HepG2 (cell line): Measurements from ENCODE around the gene JMJD8. TPM values are rescaled to one million over a fixed set of nuclear protein-coding genes. Genes with fewer than 3 reads are reported as not detected.
A peak's percentile ranks its signal among the peaks of the same experiment; 100 is the strongest.

Experiments
- GATAD2A ChIP-seq: IDR thresholded peaks from 2 replicates; pipeline ENCODE4 v1.6.1; 2016
- IRX3 ChIP-seq: sonication (generic); formaldehyde crosslinking; IDR thresholded peaks from 2 replicates; pipeline ENCODE4 v1.8.1; 2023; ENCODE audit warnings: mild to moderate bottlenecking, low read depth, missing genetic modification reagents, borderline replicate concordance
- SIN3B ChIP-seq: fragments of 150-350 bp; IDR thresholded peaks from 2 replicates; pipeline ENCODE4 v1.6.1; 2014; ENCODE audit warnings: low read length
- SIX4 ChIP-seq: sonication (generic); formaldehyde crosslinking; IDR thresholded peaks from 2 replicates; pipeline ENCODE4 v1.4.0; 2020; ENCODE audit warnings: missing genetic modification reagents
- ZNF253 ChIP-seq: sonication (generic); formaldehyde crosslinking; IDR thresholded peaks from 2 replicates; pipeline ENCODE4 v1.8.0; 2022; ENCODE audit warnings: mild to moderate bottlenecking, missing genetic modification reagents, borderline replicate concordance
- ZNF34 ChIP-seq: sonication (generic); formaldehyde crosslinking; IDR thresholded peaks from 2 replicates; pipeline ENCODE4 v1.4.0; 2020; ENCODE audit warnings: mild to moderate bottlenecking, missing genetic modification reagents, borderline replicate concordance
- ZNF768 ChIP-seq: sonication (generic); formaldehyde crosslinking; IDR thresholded peaks from 2 replicates; pipeline ENCODE4 v1.4.0; 2020; ENCODE audit warnings: missing genetic modification reagents
- ZNF772 ChIP-seq: sonication (generic); formaldehyde crosslinking; IDR thresholded peaks from 2 replicates; pipeline ENCODE4 v1.5.0; 2020; ENCODE audit warnings: mild to moderate bottlenecking, missing genetic modification reagents
- polyA plus RNA-seq, 8 experiments: library from polyadenylated mRNA; depleted of rRNA in 3 of 8; stranded (reverse) in 7 of 8; unstranded in 1 of 8; fragments of >200 nt; fragmentation: Illumina TruSeq in 4 of 8; extraction: Trizol in 4 of 8; gene quantifications; 2 replicates each; pipeline versions ENCODE4 v1.2.1 to v1.2.3, GENCODE V29; 2011 to 2016; ENCODE audit warnings: low read depth in 4 of 8, missing spikeins in 1 of 8, mixed read lengths in 1 of 8; ENCODE audit not compliant: insufficient read depth in 1 of 8
- total RNA-seq, 5 experiments: library from RNA; depleted of rRNA; stranded (reverse); fragments of >200 nt; fragmentation: Illumina TruSeq; extraction: Trizol; gene quantifications; 2 replicates each; pipeline ENCODE4 v1.2.3, GENCODE V29; 2016; ENCODE audit warnings: low read depth in 1 of 5
- TF ChIP-seq, protein P1 (sequence below): IDR thresholded peaks from 2 replicates; pipeline ENCODE4 v1.4.0; 2020; ENCODE audit warnings: mild to moderate bottlenecking, missing genetic modification reagents
- TF ChIP-seq, protein P2 (sequence below): sonication (generic); formaldehyde crosslinking; IDR thresholded peaks from one replicate; pipeline ENCODE4 v1.5.1; 2020; ENCODE audit warnings: mild to moderate bottlenecking, missing genetic modification reagents; ENCODE audit errors: not compliant biosample characterization
- TF ChIP-seq, protein P3 (sequence below): sonication (generic); formaldehyde crosslinking; IDR thresholded peaks from 2 replicates; pipeline ENCODE4 v1.4.0; 2020; ENCODE audit warnings: missing genetic modification reagents, borderline replicate concordance

Gene JMJD8
- total and polyA plus RNA-seq, 2 of the 13 experiments (the other 11 are each of a cell fraction or from before 2014, with no cell fraction given): 2.6 to 11.8 TPM

DNA sequence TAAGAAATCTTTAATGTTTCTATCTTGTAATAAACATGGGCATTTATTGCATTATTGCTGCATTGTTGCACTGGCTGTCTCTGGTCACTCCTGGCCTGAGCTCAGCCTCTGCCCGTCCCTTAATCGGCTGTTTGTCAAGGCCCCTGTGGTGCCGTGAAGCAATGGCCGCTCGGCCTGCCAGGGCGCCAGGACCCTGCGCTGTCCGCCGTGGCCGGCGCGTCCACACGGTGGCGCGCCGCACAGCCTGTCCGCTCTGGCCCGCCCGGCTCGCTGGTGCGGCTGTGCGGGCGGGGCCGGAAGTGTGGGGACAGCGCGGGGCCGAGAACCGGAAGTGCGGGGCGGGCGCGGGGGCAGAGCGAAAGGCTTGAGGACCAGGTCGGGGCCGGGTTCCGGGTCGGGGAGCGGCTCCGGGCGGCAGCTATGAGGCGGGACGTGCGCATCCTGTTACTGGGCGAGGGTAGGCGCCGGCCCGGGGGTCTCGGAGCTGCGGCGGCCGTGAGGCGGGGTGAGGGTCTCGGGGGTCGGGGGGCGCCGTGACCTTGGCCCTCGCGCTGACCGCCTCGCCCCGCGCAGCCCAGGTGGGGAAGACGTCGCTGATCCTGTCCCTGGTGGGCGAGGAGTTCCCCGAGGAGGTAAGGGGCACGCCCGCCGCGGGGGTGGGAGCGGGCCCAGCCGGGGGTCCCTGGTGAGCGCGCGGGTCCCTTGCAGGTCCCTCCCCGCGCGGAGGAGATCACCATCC is 16.2 kb downstream of the JMJD8 start, which contains the start of gene RHOT2 (continued):
- TF ChIP-seq, protein P1, sequence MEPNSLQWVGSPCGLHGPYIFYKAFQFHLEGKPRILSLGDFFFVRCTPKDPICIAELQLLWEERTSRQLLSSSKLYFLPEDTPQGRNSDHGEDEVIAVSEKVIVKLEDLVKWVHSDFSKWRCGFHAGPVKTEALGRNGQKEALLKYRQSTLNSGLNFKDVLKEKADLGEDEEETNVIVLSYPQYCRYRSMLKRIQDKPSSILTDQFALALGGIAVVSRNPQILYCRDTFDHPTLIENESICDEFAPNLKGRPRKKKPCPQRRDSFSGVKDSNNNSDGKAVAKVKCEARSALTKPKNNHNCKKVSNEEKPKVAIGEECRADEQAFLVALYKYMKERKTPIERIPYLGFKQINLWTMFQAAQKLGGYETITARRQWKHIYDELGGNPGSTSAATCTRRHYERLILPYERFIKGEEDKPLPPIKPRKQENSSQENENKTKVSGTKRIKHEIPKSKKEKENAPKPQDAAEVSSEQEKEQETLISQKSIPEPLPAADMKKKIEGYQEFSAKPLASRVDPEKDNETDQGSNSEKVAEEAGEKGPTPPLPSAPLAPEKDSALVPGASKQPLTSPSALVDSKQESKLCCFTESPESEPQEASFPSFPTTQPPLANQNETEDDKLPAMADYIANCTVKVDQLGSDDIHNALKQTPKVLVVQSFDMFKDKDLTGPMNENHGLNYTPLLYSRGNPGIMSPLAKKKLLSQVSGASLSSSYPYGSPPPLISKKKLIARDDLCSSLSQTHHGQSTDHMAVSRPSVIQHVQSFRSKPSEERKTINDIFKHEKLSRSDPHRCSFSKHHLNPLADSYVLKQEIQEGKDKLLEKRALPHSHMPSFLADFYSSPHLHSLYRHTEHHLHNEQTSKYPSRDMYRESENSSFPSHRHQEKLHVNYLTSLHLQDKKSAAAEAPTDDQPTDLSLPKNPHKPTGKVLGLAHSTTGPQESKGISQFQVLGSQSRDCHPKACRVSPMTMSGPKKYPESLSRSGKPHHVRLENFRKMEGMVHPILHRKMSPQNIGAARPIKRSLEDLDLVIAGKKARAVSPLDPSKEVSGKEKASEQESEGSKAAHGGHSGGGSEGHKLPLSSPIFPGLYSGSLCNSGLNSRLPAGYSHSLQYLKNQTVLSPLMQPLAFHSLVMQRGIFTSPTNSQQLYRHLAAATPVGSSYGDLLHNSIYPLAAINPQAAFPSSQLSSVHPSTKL (CRISPR knock-in tag): peak; percentile 10; the same call in 1 of the 2 replicates
- peak; percentile 34; the same call in 1 of the 2 replicates for TF ChIP-seq GATAD2A (CRISPR knock-in tag)
- no peak for TF ChIP-seq IRX3 (CRISPR knock-in tag)
- TF ChIP-seq SIX4 (CRISPR knock-in tag): no peak
- no peak for TF ChIP-seq ZNF253 (CRISPR knock-in tag)
- TF ChIP-seq ZNF772 (CRISPR knock-in tag): peak; percentile 33; the same call in 1 of the 2 replicates
- peak; percentile 48; the same call in 1 of the 2 replicates for TF ChIP-seq ZNF768 (CRISPR knock-in tag)
- TF ChIP-seq, protein P2, sequence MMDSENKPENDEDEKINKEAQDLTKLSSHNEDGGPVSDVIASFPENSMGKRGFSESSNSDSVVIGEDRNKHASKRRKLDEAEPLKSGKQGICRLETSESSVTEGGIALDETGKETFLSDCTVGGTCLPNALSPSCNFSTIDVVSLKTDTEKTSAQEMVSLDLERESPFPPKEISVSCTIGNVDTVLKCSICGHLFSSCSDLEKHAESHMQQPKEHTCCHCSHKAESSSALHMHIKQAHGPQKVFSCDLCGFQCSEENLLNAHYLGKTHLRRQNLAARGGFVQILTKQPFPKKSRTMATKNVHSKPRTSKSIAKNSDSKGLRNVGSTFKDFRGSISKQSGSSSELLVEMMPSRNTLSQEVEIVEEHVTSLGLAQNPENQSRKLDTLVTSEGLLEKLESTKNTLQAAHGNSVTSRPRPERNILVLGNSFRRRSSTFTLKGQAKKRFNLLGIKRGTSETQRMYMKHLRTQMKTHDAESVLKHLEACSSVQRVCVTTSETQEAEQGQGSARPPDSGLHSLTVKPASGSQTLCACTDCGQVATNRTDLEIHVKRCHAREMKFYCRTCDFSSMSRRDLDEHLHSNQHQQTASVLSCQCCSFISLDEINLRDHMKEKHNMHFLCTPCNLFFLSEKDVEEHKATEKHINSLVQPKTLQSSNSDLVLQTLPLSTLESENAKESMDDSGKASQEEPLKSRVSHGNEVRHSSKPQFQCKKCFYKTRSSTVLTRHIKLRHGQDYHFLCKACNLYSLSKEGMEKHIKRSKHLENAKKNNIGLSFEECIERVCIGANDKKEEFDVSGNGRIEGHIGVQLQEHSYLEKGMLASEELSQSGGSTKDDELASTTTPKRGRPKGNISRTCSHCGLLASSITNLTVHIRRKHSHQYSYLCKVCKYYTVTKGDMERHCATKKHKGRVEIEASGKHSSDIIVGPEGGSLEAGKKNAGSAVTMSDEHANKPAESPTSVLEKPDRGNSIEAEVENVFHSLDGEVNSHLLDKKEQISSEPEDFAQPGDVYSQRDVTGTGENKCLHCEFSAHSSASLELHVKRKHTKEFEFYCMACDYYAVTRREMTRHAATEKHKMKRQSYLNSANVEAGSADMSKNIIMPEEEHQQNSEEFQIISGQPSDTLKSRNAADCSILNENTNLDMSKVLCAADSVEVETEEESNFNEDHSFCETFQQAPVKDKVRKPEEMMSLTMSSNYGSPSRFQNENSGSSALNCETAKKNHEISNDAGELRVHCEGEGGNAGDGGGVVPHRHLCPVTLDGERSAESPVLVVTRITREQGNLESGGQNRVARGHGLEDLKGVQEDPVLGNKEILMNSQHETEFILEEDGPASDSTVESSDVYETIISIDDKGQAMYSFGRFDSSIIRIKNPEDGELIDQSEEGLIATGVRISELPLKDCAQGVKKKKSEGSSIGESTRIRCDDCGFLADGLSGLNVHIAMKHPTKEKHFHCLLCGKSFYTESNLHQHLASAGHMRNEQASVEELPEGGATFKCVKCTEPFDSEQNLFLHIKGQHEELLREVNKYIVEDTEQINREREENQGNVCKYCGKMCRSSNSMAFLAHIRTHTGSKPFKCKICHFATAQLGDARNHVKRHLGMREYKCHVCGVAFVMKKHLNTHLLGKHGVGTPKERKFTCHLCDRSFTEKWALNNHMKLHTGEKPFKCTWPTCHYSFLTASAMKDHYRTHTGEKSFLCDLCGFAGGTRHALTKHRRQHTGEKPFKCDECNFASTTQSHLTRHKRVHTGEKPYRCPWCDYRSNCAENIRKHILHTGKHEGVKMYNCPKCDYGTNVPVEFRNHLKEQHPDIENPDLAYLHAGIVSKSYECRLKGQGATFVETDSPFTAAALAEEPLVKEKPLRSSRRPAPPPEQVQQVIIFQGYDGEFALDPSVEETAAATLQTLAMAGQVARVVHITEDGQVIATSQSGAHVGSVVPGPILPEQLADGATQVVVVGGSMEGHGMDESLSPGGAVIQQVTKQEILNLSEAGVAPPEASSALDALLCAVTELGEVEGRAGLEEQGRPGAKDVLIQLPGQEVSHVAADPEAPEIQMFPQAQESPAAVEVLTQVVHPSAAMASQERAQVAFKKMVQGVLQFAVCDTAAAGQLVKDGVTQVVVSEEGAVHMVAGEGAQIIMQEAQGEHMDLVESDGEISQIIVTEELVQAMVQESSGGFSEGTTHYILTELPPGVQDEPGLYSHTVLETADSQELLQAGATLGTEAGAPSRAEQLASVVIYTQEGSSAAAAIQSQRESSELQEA: no peak
- TF ChIP-seq, protein P3, sequence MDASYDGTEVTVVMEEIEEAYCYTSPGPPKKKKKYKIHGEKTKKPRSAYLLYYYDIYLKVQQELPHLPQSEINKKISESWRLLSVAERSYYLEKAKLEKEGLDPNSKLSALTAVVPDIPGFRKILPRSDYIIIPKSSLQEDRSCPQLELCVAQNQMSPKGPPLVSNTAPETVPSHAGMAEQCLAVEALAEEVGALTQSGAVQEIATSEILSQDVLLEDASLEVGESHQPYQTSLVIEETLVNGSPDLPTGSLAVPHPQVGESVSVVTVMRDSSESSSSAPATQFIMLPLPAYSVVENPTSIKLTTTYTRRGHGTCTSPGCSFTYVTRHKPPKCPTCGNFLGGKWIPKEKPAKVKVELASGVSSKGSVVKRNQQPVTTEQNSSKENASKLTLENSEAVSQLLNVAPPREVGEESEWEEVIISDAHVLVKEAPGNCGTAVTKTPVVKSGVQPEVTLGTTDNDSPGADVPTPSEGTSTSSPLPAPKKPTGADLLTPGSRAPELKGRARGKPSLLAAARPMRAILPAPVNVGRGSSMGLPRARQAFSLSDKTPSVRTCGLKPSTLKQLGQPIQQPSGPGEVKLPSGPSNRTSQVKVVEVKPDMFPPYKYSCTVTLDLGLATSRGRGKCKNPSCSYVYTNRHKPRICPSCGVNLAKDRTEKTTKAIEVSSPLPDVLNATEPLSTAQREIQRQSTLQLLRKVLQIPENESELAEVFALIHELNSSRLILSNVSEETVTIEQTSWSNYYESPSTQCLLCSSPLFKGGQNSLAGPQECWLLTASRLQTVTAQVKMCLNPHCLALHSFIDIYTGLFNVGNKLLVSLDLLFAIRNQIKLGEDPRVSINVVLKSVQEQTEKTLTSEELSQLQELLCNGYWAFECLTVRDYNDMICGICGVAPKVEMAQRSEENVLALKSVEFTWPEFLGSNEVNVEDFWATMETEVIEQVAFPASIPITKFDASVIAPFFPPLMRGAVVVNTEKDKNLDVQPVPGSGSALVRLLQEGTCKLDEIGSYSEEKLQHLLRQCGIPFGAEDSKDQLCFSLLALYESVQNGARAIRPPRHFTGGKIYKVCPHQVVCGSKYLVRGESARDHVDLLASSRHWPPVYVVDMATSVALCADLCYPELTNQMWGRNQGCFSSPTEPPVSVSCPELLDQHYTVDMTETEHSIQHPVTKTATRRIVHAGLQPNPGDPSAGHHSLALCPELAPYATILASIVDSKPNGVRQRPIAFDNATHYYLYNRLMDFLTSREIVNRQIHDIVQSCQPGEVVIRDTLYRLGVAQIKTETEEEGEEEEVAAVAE: no peak
- TF ChIP-seq SIN3B: no peak
- TF ChIP-seq ZNF34: 0 out of 2 replicates have a peak, but pooled peaks have one; percentile 32
